ENCODE results near the gene OCIAD2. TPM values are rescaled to one million over a fixed set of nuclear protein-coding genes. Genes with fewer than 3 reads are reported as not detected.
"Not testable (repeated sequence)": the region's sequence is repeated elsewhere in the genome, so short reads cannot be mapped to it uniquely, and the experiment has no call there.

OCIAD2 gene
- polyA plus RNA-seq, 10 donors: 22.9 to 37.7 (median 28.9) TPM

DNA sequence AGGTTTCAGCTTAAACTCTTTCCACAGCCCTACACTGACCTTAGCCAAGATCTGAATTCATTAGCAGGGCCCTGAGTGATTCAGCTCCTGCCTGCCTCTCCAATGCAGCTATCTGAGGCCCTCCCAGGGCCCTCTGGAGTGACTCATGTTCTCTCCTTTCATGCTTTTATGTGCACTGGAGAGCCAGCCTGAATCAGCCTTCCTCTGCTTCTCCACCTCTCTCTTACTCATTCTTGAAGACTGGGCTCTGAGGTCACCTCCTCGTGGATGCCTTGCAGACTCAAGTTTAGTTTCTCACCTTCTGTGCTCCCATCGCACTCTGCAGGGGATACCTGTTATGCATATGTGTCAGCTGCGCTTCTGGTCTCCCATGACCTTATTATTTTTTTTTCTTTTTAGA lies 3.1 kb upstream of the OCIAD2 start:
- peak in 1 of 3 donors; percentile 89 for DNase-seq

DNA sequence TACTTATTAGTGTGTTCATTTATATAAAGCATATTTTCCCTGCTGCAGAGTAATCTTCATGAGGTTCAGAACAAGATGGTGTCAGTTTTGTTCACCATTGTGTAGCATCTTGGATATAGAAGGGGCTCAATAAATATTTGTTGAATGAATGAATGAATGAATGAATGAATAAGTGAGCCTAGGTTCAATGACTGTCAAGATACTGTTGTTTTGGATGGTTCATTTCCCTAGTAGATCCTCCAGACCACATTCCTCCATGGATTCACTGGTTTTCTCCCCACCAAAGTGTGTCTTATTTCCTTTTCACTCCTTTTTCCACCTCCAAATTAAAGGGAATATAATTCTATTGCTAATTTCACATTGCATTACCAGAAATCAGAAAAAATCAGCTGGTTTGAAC lies 2.1 kb upstream of the OCIAD2 start:
- no peak for DNase-seq

DNA sequence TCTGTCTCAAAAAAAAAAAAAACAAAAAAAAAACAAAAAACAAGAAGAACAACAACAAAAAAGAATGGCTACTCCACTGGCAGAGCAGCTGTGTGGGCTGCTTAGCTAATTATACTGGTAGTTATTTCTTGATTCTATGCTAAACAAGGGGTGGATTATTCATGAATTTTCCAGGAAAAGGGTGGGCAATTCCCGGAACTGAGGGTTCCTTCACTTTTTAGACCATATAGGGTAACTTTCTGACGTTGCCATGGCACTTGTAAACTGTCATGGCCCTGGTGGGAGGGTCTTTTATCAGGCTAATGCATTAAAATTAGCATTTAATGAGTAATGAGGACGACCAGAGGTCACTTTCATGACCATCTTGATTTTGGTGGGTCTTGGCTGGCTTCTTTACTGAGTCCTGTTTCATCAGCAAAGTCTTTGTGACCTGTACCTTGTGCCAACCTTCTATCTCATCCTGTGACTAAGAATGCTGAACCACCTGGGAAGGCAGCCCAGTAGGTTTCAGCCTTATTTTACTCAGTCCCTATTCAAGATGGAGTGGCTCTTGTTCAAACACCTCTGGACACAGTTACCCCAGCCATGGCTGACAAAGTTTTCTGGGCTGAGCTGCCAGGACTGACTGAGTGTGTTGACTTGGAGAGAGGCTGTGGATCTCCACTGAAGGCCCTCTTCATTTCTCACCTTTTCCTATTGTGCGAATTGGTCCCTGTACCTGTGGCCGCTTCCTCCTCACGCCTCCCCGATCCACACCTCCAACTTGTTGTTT lies 1.3 kb upstream of the OCIAD2 start:
- no peak for DNase-seq

DNA sequence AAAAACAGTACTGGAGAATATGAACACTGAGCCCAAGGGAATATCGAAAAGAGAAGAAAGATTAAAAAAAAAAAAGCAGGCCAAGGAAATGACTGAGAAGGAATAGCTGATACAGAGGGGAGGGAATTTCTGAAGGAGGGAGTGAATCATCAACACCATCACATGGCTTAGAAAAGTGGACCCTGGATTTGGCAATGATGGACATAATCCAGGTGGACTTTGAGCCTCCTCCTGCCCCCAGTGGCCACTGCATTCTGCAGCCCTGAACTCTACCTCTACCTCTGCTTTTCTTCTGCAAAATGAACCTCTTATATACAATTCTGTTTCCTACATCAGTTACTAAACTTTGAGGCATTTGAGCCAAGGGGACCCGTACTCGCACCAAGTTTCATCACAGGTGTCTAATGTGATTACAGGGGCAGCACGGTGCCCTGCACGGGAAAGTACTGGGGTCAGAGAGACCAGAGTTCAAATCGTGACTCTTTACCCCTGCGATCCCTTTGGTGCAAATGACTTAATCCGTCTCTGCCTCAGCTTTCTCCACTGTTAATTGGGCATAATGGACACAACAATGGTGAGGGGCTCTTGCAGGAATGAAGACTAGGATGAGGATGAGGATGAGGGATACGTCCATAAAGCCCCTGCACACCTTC lies 1.1 kb downstream of the OCIAD2 start:
- no peak for DNase-seq

DNA sequence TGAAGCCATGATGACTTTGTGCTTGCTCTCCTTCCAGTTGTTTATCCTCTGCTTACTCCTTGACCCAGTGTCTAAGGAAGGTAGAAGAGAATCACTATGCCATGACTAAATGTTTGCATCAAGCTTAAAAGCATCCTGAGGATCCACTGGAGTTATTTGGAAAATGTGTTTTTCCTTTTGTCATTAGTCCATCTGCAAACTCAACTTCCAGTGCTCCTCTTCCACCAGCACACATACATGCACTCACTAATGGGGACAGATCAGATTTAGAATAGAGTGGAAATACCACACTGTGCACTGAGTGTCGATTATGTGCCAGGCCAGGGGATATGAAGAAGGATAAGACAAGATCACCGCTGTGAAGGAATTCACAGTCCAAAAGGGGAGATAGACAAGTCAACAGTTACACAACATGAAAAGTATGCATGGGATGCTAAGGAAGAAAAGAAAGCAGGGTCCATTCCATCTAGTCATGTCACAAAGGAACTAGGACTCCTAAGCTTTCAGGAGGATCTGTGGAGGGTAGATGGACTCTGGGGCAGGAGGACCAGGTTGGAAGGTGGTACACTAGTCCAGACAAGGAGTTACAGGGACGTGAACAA lies 1.9 kb downstream of the OCIAD2 start:
- no peak for DNase-seq

DNA sequence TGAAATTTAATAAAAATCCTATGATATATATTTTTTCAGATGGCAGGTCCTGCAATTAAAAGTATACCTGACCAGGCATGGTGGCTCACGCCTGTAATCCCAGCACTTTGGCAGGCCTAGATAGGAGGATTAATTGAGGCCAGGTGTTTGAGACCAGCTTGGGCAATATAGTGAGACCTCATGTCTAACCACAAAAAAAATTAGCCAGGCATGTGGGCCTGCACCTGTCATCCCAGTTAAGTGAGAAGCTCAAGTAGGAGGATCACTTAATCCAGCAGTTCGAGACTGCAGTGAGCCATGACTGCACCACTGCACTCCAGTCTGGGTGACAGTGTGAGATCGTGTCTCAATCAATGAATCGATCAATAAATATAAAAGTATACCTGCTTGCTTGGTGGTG lies 2.5 kb downstream of the OCIAD2 start:
- no peak for DNase-seq

DNA sequence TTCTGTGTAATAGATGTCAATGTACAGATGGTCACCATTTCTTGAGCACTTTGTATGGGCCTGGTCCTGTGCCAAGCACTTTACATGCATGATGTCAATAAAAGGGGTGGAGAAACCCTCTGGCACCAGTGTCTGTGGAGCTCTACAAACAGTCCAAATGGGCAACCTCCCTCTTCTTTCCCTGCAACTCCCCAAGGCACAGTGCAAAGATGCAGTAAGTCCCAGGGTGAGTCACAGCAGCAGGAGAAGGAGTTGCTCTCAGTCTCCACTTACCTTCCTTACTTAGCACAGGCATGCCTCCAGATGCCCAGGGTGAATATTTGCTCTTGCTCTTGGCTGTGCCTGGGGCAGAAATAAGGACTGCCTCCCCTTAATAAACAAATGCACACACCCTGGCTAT lies 4.3 kb downstream of the OCIAD2 start:
- no peak for DNase-seq

DNA sequence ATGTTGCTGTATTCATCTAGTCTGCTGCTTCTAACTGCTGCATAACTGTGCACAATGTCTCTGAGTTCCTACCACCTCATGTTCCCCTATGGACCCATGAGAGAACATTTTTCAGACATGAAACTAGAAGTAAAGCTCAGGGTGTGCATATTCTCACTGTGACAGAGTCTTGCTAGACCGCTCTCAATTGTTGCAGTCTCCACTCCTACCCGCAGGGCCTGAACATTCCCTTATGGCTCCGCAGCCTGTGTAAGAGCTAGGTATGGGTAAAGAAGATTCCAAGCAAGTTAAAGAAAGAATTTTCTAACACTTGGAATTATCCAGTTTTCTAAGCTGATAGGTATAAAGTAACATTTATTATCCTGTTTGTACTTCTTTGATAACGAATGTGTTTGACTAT lies 5.4 kb downstream of the OCIAD2 start:
- no peak for DNase-seq

DNA sequence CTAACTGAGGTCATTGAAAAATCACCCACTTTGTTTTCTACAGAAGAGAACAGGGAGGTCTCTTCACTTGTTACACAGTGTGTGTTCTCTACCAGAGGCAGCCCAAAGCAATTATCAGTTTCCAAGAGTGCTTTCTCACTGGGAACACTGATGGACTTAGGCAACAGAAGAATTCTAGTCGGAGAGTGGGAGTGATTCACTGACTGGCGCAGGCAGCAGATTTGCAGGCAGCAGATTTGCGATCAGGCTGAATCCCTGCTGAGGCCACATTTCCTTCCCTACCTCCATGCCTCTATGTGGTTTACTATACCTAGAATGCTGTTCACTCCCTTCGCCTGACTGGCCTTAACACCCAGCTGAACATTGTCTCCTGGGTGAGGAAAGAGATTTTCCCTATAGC lies 6.6 kb downstream of the OCIAD2 start:
- DNase-seq: no peak

DNA sequence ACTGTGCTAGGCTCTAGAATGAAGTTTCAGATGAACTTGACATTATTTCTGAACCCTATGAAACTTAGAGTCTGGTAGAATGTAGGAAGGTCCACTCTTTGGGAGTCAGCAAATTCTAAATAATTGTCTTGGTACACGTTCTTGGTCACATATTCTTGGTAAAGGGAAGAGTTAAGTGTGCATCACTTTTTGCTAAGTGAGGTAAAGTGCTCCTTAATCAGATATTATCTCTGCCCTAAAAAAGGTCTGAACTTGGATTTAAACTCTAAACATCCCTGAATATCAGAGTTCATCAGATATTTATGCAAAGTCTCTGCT lies 7.2 kb downstream of the OCIAD2 start:
- no peak for DNase-seq

DNA sequence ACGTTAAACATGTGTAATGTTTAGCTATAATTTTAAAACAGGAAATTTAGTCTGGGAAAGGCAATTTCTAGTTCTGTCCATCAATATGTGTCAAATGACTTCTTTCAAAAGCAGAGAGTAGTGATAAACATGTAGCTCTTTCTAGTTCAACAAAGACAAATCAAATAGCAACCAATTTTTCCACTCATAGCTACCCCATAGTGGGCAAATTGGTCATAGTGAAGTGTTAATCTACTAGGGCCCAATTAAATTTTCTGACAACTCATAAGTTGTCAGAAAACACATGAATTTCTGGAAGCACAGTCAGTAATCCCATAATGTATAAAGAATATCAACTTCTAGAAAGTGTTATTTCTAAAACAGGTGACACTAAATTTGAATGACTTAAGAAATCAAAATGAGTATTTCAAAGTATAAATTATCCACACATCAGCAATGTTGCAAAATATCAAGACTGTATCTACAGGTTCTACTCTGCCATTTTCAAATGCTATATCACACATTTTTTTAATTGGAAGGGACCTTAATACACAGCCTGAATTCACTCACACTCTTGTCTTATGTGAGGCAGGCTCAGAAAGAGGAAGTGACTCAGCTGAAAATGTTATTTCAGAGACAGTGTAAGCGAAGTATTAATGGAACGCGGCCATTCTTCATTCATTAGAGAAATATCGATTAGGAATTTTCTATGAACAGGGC lies 7.7 kb downstream of the OCIAD2 start:
- DNase-seq: no peak

DNA sequence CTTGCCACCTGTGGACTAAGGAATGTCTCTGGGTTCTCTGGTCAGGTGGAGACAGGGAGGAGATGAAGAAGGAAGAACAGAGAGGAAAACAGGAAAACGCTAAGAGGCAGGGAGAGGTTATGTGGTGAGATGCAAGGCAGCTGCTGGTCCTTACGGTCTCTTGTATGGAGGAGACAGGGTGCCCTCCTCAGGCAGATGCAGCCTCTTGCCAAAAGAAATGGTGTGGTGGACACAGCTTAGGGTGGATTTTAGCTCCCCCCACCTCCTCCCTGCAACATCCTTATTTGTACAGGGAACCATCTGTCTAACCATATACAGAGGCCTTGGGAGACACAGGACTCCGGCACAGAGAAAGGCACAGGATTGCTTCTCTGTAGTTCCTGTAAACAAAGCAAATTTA lies 9.7 kb downstream of the OCIAD2 start:
- no peak for DNase-seq

DNA sequence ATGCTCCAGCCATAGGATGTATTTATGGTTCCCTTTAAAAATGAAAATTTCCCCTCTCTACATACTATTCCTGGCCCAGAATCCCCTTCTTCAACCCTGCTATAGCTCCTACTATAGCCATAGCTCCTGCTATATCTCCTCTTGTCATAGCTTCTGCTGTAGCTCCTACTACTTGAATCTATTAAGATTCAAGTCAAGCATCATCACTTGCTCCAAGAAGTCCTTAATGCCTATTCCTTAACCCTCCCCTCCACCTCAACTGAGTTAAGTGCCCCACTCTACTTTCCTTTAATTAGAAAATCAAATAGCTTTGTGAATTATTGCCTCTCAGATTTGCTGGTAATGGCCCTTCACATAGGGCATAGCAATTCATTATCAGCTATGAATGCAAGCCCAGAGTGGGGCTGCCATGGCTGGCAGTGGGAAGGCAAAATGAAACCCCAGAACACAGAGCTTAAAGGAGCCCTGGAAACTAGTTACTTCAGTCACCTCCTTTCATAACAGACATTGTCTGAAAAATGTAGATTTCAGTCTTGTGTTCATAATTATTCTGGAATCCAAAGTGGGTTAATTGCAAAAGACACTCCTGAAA lies 15.4 kb downstream of the OCIAD2 start:
- no peak for DNase-seq

DNA sequence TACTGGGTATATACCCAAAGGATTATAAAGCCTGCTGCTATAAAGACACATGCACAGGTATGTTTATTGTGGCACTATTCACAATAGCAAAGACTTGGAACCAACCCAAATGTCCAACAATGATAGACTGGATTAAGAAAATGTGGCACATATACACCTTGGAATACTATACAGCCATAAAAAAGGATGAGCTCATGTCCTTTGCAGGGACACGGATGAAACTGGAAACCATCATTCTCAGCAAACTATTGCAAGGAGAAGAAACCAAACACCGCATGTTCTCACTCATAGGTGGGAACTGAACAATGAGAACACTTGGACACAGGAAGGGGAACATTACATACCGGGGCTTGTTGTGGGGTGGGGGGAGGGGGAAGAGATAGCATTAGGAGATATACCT lies 16.8 kb downstream of the OCIAD2 start:
- not testable (repeated sequence) for DNase-seq

DNA sequence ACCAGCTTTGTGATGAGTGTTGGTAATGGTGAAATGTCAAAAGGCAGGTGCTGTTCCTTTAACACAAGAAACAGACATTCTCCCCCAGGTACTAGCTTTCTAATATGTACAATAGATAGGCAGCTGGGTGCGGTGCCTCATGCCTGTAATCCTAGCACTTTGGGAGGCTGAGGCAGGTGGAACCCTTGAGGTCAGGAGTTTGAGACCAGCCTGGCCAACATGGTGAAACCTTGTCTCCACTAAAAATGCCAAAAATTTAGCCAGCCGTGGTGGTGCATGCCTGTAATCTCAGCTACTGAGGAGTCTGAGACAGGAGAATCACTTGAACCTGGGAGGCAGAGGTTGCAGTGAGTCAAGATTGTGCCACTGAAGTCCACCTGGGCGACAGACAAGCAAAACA lies 24.9 kb downstream of the OCIAD2 start:
- not testable (repeated sequence) for DNase-seq

DNA sequence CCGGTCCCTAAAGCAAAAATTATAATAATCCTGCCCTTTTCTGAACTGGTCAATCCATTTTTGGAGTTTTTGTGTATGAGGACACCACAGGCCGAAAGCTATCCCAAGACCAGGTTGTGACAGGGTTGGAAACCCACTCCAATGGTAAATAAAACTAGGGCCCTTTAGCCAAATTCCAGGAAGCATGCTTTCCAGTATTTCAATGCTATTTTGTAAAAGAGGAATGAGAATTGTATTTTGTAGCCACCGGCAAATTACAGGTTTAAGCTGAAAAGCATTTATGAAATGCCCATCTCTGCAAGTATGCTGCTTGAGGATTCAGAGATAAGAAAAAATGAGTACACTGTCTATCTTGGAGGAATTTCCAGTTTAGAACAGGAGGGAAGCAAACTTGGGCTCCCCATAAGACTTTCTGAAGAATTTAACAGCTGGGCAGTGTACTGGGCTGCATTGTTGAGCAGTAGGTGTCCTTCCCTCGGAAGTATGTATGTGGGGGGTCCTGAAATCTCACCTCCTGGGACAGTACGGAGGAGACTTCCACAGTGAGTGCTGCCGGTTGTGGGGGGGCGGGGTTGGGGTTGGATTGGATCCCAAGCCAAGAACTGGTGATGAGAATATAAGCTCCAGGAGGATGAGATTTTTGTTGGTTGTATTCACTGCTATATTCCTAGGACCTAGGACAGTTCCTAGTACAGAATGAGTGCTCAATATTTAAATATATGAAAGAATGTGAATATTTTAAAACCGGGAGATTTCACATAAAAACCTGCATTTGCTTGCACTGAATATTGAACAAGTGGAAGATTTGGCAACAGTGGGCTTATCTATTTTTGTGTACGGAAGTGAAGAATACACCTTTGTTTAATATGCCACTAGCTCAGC lies 26.8 kb downstream of the OCIAD2 start:
- DNase-seq: no peak

DNA sequence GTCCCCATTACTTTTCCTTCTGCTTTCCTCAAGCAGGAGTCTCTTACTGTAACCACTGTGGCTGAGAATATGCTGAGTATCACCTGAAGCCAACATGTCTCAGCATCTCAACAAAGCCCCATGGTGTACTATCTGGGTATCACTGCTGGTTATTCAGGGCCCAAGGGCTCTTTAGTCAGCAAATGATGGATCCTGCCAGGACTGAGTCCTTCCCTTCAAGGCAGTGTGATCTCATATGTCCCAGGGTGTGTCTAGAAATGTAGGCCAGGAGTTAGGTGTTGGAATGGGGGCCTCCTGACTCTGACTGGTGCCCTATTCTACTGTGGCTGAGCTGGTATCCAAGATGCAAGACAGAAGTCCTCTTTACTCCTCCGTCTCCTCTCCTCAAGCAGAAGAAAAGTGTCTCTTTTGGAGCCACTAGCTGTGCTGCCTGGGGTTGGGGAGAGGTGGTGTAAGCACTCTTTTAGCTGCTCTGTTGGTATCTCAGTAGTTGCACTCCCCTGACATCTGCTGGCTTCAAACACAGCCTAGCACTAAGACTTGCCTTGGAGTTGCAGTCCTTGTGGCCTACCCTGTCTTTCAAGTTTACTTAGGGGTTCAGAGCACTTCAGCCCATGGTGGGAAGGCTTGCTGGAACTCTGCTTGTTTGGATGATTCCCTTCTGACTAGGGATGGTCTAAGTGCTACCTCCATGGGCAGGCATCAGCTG lies 28.6 kb downstream of the OCIAD2 start:
- DNase-seq: no peak

DNA sequence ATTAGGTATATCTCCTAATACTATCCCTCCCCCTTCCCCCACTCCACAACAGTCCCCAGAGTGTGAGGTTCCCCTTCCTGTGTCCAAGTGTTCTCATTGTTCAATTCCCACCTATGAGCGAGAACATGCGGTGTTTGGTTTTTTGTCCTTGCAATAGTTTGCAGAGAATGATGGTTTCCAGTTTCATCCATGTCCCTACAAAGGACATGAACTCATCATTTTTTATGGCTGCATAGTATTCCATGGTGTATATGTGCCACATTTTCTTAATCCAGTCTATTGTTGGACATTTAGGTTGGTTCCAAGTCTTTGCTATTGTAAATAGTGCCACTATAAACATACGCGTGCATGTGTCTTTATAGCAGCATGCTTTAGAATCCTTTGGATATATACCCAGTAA lies 41.9 kb downstream of the OCIAD2 start:
- not testable (repeated sequence) for DNase-seq

DNA sequence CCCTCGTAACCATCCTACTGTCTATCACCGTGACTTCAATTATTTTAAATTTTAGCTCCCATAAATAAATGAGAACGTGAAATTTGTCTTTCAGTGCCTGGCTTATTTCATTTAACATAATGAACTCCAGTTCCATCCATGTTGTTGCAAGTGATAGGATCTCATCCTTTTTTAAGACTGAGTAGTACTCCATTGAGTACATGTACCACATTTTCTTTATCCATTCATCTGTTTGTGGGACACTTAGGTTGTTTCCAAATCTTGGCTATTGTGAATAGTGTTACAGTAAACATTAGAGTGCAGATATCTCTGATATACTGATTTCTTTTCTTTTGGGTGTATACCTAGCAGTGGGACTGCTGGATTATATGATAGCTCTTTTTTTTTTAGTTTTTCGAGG lies 42.8 kb downstream of the OCIAD2 start:
- no peak for DNase-seq

DNA sequence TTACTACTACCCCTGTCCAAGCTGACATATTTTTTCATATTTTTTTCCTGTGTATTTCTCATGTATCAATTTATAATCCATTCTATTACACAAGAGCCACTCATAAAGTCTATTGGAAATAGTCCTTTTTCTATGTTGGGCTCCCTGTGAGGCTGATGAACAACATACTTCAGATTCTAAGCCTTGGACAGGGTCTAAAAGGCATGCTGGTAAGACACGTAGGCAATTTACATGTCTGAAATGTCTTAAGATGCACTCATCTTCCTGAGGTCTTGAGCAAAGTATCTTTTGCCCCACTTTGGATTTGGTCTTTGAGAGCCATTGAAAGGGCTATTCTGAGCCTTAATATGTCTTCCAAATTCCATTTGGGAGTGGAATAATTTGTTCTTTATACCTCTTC lies 43.9 kb downstream of the OCIAD2 start:
- DNase-seq: no peak

DNA sequence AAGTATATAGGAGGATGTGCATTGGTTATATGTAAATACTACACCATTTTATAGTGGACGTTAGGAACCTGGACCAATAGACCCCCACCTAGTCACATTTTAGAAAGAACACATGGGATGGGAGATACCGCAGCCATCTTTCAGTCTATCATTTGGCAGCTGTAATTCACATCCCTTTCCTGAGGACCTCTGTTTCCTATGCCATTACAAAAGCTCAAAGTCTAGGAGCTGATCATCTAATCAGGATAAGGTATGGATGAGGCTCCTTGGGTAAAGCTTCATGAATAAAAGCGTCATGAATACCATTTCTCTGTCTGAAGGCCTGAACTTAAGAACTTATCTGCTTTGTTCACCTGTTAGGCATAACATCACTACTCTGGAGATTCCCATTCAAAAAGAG lies 44.5 kb downstream of the OCIAD2 start:
- DNase-seq: no peak

Data from muscle of back (tissue), 11 donors.